GM12873 (cell line): ENCODE measurements around the gene MNDA.

Experiments
- TF ChIP-seq, protein P1 (sequence below): IDR thresholded peaks from 2 replicates; pipeline ENCODE4 v1.5.1; 2012; ENCODE audit warnings: low read depth, mild to moderate bottlenecking, moderate library complexity, low read length, control low read depth; ENCODE audit not compliant: insufficient read depth; ENCODE audit errors: missing control alignments

Gene MNDA

DNA sequence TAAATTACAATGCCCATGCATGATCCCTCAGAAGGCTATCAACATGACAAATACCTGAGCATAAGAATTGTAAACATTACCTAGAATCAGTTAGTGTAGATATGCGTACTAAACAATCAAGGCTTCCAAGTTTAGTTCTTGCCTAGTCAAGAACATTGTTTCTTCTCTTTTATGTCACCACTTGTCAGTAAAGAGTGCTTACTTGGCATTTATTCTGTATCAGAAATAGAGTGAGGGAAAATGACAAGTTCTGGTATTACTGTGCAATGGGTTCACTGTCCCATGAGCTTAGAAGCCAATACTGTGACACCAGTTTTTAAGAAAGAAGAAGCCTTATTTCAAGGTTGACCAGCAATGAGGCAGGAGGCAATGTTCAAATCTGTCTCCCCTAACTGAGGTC lies 27.5 kb upstream of the MNDA start:
- TF ChIP-seq, protein P1, sequence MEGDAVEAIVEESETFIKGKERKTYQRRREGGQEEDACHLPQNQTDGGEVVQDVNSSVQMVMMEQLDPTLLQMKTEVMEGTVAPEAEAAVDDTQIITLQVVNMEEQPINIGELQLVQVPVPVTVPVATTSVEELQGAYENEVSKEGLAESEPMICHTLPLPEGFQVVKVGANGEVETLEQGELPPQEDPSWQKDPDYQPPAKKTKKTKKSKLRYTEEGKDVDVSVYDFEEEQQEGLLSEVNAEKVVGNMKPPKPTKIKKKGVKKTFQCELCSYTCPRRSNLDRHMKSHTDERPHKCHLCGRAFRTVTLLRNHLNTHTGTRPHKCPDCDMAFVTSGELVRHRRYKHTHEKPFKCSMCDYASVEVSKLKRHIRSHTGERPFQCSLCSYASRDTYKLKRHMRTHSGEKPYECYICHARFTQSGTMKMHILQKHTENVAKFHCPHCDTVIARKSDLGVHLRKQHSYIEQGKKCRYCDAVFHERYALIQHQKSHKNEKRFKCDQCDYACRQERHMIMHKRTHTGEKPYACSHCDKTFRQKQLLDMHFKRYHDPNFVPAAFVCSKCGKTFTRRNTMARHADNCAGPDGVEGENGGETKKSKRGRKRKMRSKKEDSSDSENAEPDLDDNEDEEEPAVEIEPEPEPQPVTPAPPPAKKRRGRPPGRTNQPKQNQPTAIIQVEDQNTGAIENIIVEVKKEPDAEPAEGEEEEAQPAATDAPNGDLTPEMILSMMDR = no peak

DNA sequence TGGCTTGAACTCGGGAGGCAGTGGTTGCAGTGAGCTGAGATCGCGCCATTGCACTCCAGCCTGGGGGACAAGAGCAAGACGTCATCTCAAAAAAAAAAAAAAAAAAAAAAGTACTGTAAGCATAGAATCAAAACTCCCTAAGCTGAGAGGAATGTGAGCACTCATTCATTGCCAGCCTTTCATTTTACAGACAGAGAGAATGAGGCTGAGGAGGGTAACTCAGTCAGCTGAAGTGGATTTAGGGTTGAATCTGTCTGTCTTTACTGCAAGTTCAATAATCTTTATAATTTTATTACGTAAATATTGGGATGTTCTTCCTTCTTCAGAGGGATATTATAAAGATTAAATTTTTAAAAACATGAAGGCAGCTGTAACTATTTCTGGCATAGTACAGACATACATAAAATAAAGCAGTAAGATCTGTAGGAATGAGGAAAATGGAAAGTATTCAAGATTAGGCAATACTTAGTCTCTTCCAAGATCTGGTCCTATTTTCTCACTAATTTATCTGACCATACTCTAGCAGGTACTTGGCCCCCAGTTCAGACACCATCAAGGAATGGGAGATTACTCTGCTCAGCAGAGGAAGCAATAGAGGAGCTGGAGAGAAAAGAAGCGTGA lies 24.1 kb upstream of the MNDA start:
- TF ChIP-seq, protein P1 = no peak

DNA sequence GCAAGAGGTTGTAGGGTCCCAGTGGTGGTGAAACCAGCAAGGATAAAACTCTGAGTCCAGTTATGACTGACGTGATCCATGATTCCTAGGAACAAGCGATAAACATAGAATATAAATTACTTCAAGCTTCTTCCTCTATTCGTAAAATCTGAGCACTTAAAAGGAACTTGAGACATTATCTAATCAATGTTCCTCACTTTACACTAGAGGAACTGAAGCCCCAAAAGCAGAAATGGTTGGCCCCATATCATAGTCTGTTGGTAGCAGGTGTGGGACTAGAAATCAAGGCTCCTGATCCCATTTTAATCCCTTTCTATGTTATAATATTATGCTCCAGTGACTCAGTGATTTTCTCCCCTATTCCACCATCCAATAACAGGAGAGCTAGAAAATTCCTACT lies 21.9 kb upstream of the MNDA start:
- TF ChIP-seq, protein P1 = no peak

DNA sequence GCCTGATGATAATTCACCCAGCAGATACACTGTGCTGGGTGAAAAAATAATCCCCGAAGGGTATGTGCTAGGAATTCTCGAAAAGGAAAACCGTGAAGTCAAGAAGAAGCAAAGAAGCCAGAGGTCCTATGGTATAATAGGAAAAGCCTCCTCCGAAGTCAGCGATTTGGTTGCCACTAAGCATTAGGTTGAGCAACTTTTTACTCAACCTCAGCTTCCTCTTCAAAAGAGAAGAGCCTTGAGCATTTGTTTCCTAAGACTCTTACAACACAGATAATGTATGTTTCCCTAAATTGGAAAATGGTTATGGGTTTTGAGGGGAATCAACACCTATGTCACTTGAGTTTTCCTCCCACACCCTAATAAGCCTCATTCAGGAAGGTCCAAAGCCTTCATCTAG lies 21.3 kb upstream of the MNDA start:
- TF ChIP-seq, protein P1 = no peak

DNA sequence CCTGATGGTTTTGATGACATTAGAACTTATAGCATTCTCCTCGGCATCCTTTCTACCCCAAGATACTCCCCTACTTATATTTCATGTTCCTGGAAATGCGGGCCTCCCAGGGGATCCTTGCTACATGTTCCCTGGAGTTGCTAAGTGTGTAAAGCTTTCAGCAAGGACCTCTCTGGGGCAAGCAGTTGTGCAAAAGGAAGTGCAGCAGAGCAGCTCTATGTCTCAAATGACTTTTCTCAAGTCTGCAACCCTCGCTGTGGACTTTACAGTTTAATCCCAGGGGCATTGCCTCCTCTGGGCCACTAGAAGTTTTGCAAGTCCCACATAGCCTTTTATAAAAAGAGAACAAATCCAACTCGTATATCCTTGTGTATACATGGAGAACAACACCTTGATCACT lies 20.8 kb upstream of the MNDA start:
- TF ChIP-seq, protein P1 = no peak

DNA sequence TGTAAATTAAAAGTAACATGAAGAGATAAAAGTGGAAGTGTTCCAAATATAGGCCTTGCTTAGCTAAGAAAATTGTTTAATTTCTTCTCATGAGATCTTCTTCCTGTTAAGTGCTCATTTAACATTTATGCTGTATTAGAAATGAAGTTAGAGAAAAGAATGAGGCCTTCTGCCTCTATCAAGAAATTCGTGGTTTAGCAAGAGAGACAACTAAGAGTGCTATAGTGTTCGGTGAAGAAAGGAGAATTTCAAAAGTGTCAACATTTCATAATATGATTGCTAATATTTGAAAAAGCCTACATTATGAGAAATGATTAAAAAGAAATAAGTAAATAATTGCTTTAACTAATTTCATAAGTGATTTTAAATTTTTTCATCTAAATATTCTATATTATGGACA lies 18.8 kb upstream of the MNDA start:
- TF ChIP-seq, protein P1 = no peak

DNA sequence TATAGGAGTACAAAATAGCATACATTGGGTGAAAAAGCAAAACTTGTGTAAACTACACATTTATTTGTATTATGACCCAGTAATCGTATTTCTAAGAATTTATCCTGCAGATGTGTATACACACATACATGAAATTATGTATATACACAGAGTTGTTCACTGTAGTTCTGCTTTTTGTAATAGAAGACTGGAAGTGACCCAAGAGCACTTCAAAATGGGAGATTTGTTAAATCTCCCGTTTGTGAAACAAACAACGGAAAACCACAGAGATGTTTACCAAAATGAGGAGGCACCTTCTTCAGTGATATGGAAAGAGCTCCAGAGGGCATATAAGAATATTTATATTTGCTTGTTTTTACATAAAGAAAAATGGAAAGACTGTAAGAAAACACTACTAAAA lies 18.0 kb upstream of the MNDA start:
- TF ChIP-seq, protein P1 = no peak
